ENCODE results near the gene EBP.

- TF ChIP-seq POLR2AphosphoS5 (IDR thresholded peaks at IDR 0.05): peak in 2 of 3 donors; percentile 51 to 54
- TF ChIP-seq POLR2A (IDR thresholded peaks at IDR 0.05): peak; percentile 74
- peak in 4 of 5 experiments; percentile 32 to 61 (median 46) for TF ChIP-seq CTCF (IDR thresholded peaks at IDR 0.05)
- no peak for TF ChIP-seq EP300 (IDR thresholded peaks at IDR 0.05; ENCODE audit: low read depth)
Measured at GRCh38 chrX:48539345-48540027, 17.9 kb downstream of the EBP start, which contains the start of gene TBC1D25.
